MM.1S (cell line): ENCODE results near the gene ESYT1.

Experiments
- DNase-seq: peaks from one replicate; pipeline ENCODE4 v3.0.0-alpha.2; 2015
- H2AFZ ChIP-seq: fragments of 300-600 bp; sonication (generic); 2 replicates; pipeline ENCODE4 v1.6.0; 2016; ENCODE audit warnings: antibody characterized with exemption, low read length
- H3F3A ChIP-seq: fragments of 300-600 bp; sonication (generic); 2 replicates; pipeline ENCODE4 v1.6.1; 2016; ENCODE audit warnings: mild to moderate bottlenecking, antibody characterized with exemption, low read length, moderate library complexity, mixed read lengths; ENCODE audit not compliant: insufficient read depth
- H3K27ac ChIP-seq: fragments of 300-600 bp; sonication (generic); 2 replicates; pipeline ENCODE4 v1.5.1; 2016; ENCODE audit warnings: mild to moderate bottlenecking, low read length
- H3K27me3 ChIP-seq: fragments of 300-600 bp; sonication (generic); replicated peaks from 2 replicates; pipeline ENCODE4 v1.6.0; 2016; ENCODE audit warnings: low read length; ENCODE audit not compliant: insufficient read depth
- H3K36me3 ChIP-seq: fragments of 300-600 bp; sonication (generic); replicated peaks from 2 replicates; pipeline ENCODE4 v1.6.1; 2016; ENCODE audit warnings: mild to moderate bottlenecking, low read length, mixed read lengths; ENCODE audit not compliant: insufficient read depth
- H3K4me1 ChIP-seq: fragments of 300-600 bp; sonication (generic); 2 replicates; pipeline ENCODE4 v1.6.1; 2016; ENCODE audit warnings: low read length, mixed read lengths
- H3K4me2 ChIP-seq: fragments of 300-600 bp; sonication (generic); 2 replicates; pipeline ENCODE4 v1.6.0; 2016; ENCODE audit warnings: low read depth, low read length
- H3K4me3 ChIP-seq: fragments of 300-600 bp; sonication (generic); 2 replicates; pipeline ENCODE4 v1.5.1; 2016; ENCODE audit warnings: low read length, mixed read lengths
- H3K79me2 ChIP-seq: fragments of 300-600 bp; sonication (generic); 2 replicates; pipeline ENCODE4 v1.6.1; 2016; ENCODE audit warnings: mixed run types, low read length, mixed read lengths
- H3K9ac ChIP-seq: fragments of 300-600 bp; sonication (generic); 2 replicates; pipeline ENCODE4 v1.6.1; 2016; ENCODE audit warnings: low read length, mixed read lengths
- H3K9me2 ChIP-seq: fragments of 300-600 bp; sonication (generic); replicated peaks from 2 replicates; pipeline ENCODE4 v1.6.1; 2016; ENCODE audit warnings: mild to moderate bottlenecking, low read length, mixed read lengths; ENCODE audit not compliant: insufficient read depth
- H3K9me3 ChIP-seq: fragments of 300-600 bp; sonication (generic); replicated peaks from 2 replicates; pipeline ENCODE4 v1.6.1; 2016; ENCODE audit warnings: mild to moderate bottlenecking, low read length, mixed read lengths; ENCODE audit not compliant: insufficient read depth
- H4K20me1 ChIP-seq: fragments of 300-600 bp; sonication (generic); 2 replicates; pipeline ENCODE4 v1.6.1; 2016; ENCODE audit warnings: mild to moderate bottlenecking, low read length, moderate library complexity, mixed read lengths; ENCODE audit not compliant: insufficient read depth
- CTCF ChIP-seq: fragments of 300-600 bp; sonication (generic); IDR thresholded peaks from 2 replicates; pipeline ENCODE4 v1.5.1; 2016; ENCODE audit warnings: antibody characterized with exemption, low read length, mixed read lengths
- EZH2 ChIP-seq: fragments of 300-600 bp; sonication (generic); optimal IDR thresholded peaks from 2 replicates; pipeline ENCODE3; 2017; ENCODE audit warnings: low read depth, mild to moderate bottlenecking, antibody characterized with exemption, low read length, mixed read lengths
- EZH2phosphoT487 ChIP-seq: fragments of 300-600 bp; sonication (generic); IDR thresholded peaks from 2 replicates; pipeline ENCODE4 v1.6.1; 2018; ENCODE audit warnings: antibody characterized with exemption, low read length

Gene ESYT1

GRCh38 chr12:56127888-56128669 lies at the start of gene ESYT1:
Gene ESYT1, plus strand, starts transcription at chr12:56128267. Its CDS starts 53 bp downstream, at chr12:56128320.
- DNase-seq: peak; percentile 99
- peaks cover 13% of the 10 kb centered on the region for H3K4me1 ChIP-seq
- peak within 1 kb of the TSS; percentile 93 for H3K4me3 ChIP-seq
- H3K9me3 ChIP-seq: no peaks in the 10 kb centered on the region
- H3K79me2 ChIP-seq: peaks cover 32% of the 10 kb centered on the region
- H3K27me3 ChIP-seq: no peaks in the 10 kb centered on the region
- H3F3A ChIP-seq: peaks cover 23% of the 10 kb centered on the region
- TF ChIP-seq EZH2 (no peak), EZH2phosphoT487 (no peak), CTCF (no peak)
- H3K9me2 ChIP-seq: no peaks in the 10 kb centered on the region
- no peaks in the 10 kb centered on the region for H4K20me1 ChIP-seq
- H3K27ac ChIP-seq: peak within 1 kb of the TSS; percentile 90
- peak within 1 kb of the TSS; percentile 72 for H2AFZ ChIP-seq
- H3K36me3 ChIP-seq: 0 out of 2 replicates have a peak, but pooled peaks cover 11% of the 10 kb centered on the region
- peak within 1 kb of the TSS; percentile 97 for H3K4me2 ChIP-seq
- peak within 1 kb of the TSS; percentile 83 for H3K9ac ChIP-seq

GRCh38 chr12:56078427-56078826 lies 49.6 kb upstream of the ESYT1 start:
- no peak for DNase-seq
- H3K79me2 ChIP-seq: no peaks in the 10 kb centered on the region
- H3K27me3 ChIP-seq: peaks cover 28% of the 10 kb centered on the region
- H3F3A ChIP-seq: peaks cover 8% of the 10 kb centered on the region
- no peaks in the 10 kb centered on the region for H3K36me3 ChIP-seq
- no peak overlapping the region for H3K27ac ChIP-seq
- H3K9me2 ChIP-seq: no peaks in the 10 kb centered on the region
- H4K20me1 ChIP-seq: no peaks in the 10 kb centered on the region
- H3K9me3 ChIP-seq: no peaks in the 10 kb centered on the region
- no peak overlapping the region for H3K9ac ChIP-seq
- TF ChIP-seq EZH2phosphoT487: no peak
- TF ChIP-seq EZH2: no peak
- TF ChIP-seq CTCF: no peak
- no peaks in the 10 kb centered on the region for H3K4me1 ChIP-seq
- H2AFZ ChIP-seq: no peak overlapping the region
- H3K4me2 ChIP-seq: peak overlapping the region; percentile 91; the same call in 1 of the 2 replicates
- H3K4me3 ChIP-seq: no peak overlapping the region

- Histone ChIP-seq H3K36me3 (no peaks in the 10 kb centered on the region), H3K4me3 (peak overlapping the region; percentile 72), H3K4me1 (no peaks in the 10 kb centered on the region), H3K9me3 (no peaks in the 10 kb centered on the region), H2AFZ (peak overlapping the region; percentile 95), H3F3A (peaks cover 8% of the 10 kb centered on the region), H3K27me3 (peaks cover 29% of the 10 kb centered on the region), H3K9ac (peak overlapping the region; percentile 37; the same call in 1 of the 2 replicates), H4K20me1 (no peaks in the 10 kb centered on the region), H3K4me2 (peak overlapping the region; percentile 91), H3K79me2 (no peaks in the 10 kb centered on the region), H3K27ac (no peak overlapping the region; the same call in 1 of the 2 replicates), H3K9me2 (no peaks in the 10 kb centered on the region)
- TF ChIP-seq CTCF (peak; percentile 71), EZH2 (no peak), EZH2phosphoT487 (no peak)
- peak; percentile 64 for DNase-seq
Observed at GRCh38 chr12:56078931-56079722, 48.9 kb upstream of the ESYT1 start.
